ENCODE results near the gene PDCD2. TPM values are rescaled to one million over a fixed set of nuclear protein-coding genes. Genes with fewer than 3 reads are reported as not detected.

PDCD2 gene
- total and polyA plus RNA-seq, 2 experiments from 2014 or later, result 145 to 181 TPM

- no peak for TF ChIP-seq REST (IDR thresholded peaks at IDR 0.05; ENCODE audit: unreplicated experiment)
- TF ChIP-seq NANOG (IDR thresholded peaks at IDR 0.05; ENCODE audit: borderline replicate concordance), result no peak
- TF ChIP-seq ZNF331 (CRISPR knock-in tag; IDR thresholded peaks at IDR 0.05; ENCODE audit: low read depth), result no peak
- no peak for TF ChIP-seq ZNF114 (CRISPR knock-in tag; IDR thresholded peaks at IDR 0.05)
- no peak for TF ChIP-seq EZH2 (IDR thresholded peaks at IDR 0.05; ENCODE audit: low read depth, unreplicated experiment)
These were observed 11.6 kb downstream of the PDCD2 start (continued) for GRCh38 chr6:170572704-170573466.

GRCh38 chr6:170564936-170565530 lies 19.4 kb downstream of the PDCD2 start:
- peaks cover 13% of the 10 kb centered on the region; the same call in 1 of the 2 replicates for H3K79me2 ChIP-seq (replicated peaks; ENCODE audit: insufficient read depth)
- H4K20me1 ChIP-seq (replicated peaks; ENCODE audit: insufficient read depth), result peaks cover 11% of the 10 kb centered on the region
- DNase-seq (ENCODE audit: low spot score) (no peak), ATAC-seq (no peak)
- H3K27ac Mint-ChIP-seq, result no peak overlapping the region
- H3K9me3 Mint-ChIP-seq, result no peaks in the 10 kb centered on the region
- H3K4me1 ChIP-seq (ENCODE audit: insufficient read depth), result no peaks in the 10 kb centered on the region
- H3K36me3 ChIP-seq (ENCODE audit: insufficient read depth), result peaks cover 34% of the 10 kb centered on the region
- H3K27me3 ChIP-seq (ENCODE audit: insufficient read depth), result no peaks in the 10 kb centered on the region
- peaks cover 53% of the 10 kb centered on the region for H3K36me3 Mint-ChIP-seq (ENCODE audit: low read depth)
- H3K27me3 Mint-ChIP-seq (ENCODE audit: insufficient read depth, low read depth, poor library complexity), result peaks cover 1% of the 10 kb centered on the region
- no peaks in the 10 kb centered on the region for H3K4me1 Mint-ChIP-seq
- H3K4me2 ChIP-seq, result no peak overlapping the region
- no peak overlapping the region for H3K4me3 ChIP-seq
- H2AFZ ChIP-seq, result no peak overlapping the region
- H3K4me3 Mint-ChIP-seq, result no peak overlapping the region
- no peak overlapping the region for H3K27ac ChIP-seq (ENCODE audit: low read depth)
- H3K9me2 ChIP-seq (ENCODE audit: insufficient read depth), result no peaks in the 10 kb centered on the region
- no peaks in the 10 kb centered on the region for H3F3A ChIP-seq (replicated peaks; ENCODE audit: low read depth)
- no peak for TF ChIP-seq ZNF114 (CRISPR knock-in tag; IDR thresholded peaks at IDR 0.05)
- TF ChIP-seq POLR2AphosphoS5 (IDR thresholded peaks at IDR 0.05; ENCODE audit: low read depth), result no peak
- no peak for TF ChIP-seq REST (IDR thresholded peaks at IDR 0.05; ENCODE audit: unreplicated experiment)
- no peak for TF ChIP-seq ZNF331 (CRISPR knock-in tag; IDR thresholded peaks at IDR 0.05; ENCODE audit: low read depth)
- TF ChIP-seq CREB1 (CRISPR knock-in tag; IDR thresholded peaks at IDR 0.05; ENCODE audit: low read depth), result no peak
- TF ChIP-seq NANOG (IDR thresholded peaks at IDR 0.05; ENCODE audit: borderline replicate concordance), result no peak
- no peak for TF ChIP-seq EZH2phosphoT487 (IDR thresholded peaks at IDR 0.05; ENCODE audit: unreplicated experiment)
- TF ChIP-seq JUNB (IDR thresholded peaks at IDR 0.05; ENCODE audit: unreplicated experiment), result no peak
- TF ChIP-seq, protein P1, sequence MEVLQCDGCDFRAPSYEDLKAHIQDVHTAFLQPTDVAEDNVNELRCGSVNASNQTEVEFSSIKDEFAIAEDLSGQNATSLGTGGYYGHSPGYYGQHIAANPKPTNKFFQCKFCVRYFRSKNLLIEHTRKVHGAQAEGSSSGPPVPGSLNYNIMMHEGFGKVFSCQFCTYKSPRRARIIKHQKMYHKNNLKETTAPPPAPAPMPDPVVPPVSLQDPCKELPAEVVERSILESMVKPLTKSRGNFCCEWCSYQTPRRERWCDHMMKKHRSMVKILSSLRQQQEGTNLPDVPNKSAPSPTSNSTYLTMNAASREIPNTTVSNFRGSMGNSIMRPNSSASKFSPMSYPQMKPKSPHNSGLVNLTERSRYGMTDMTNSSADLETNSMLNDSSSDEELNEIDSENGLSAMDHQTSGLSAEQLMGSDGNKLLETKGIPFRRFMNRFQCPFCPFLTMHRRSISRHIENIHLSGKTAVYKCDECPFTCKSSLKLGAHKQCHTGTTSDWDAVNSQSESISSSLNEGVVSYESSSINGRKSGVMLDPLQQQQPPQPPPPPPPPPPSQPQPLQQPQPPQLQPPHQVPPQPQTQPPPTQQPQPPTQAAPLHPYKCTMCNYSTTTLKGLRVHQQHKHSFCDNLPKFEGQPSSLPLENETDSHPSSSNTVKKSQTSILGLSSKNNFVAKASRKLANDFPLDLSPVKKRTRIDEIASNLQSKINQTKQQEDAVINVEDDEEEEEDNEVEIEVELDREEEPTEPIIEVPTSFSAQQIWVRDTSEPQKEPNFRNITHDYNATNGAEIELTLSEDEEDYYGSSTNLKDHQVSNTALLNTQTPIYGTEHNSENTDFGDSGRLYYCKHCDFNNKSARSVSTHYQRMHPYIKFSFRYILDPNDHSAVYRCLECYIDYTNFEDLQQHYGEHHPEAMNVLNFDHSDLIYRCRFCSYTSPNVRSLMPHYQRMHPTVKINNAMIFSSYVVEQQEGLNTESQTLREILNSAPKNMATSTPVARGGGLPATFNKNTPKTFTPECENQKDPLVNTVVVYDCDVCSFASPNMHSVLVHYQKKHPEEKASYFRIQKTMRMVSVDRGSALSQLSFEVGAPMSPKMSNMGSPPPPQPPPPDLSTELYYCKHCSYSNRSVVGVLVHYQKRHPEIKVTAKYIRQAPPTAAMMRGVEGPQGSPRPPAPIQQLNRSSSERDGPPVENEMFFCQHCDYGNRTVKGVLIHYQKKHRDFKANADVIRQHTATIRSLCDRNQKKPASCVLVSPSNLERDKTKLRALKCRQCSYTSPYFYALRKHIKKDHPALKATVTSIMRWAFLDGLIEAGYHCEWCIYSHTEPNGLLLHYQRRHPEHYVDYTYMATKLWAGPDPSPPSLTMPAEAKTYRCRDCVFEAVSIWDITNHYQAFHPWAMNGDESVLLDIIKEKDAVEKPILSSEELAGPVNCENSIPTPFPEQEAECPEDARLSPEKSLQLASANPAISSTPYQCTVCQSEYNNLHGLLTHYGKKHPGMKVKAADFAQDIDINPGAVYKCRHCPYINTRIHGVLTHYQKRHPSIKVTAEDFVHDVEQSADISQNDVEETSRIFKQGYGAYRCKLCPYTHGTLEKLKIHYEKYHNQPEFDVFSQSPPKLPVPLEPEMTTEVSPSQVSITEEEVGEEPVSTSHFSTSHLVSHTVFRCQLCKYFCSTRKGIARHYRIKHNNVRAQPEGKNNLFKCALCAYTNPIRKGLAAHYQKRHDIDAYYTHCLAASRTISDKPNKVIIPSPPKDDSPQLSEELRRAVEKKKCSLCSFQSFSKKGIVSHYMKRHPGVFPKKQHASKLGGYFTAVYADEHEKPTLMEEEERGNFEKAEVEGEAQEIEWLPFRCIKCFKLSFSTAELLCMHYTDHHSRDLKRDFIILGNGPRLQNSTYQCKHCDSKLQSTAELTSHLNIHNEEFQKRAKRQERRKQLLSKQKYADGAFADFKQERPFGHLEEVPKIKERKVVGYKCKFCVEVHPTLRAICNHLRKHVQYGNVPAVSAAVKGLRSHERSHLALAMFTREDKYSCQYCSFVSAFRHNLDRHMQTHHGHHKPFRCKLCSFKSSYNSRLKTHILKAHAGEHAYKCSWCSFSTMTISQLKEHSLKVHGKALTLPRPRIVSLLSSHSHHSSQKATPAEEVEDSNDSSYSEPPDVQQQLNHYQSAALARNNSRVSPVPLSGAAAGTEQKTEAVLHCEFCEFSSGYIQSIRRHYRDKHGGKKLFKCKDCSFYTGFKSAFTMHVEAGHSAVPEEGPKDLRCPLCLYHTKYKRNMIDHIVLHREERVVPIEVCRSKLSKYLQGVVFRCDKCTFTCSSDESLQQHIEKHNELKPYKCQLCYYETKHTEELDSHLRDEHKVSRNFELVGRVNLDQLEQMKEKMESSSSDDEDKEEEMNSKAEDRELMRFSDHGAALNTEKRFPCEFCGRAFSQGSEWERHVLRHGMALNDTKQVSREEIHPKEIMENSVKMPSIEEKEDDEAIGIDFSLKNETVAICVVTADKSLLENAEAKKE (CRISPR knock-in tag; IDR thresholded peaks at IDR 0.05), result no peak
